Activated CD4-positive, alpha-beta T cell treated with anti-CD3 and anti-CD28 coated beads, Interleukin-2, amount 10 ng/mL, durations not matched to agents 24 days and 14 days (primary cell): ENCODE data around the gene JDP2. TPM values are rescaled to one million over a fixed set of nuclear protein-coding genes. Genes with fewer than 3 reads are reported as not detected.

ENCODE experiments used
- DNase-seq: peaks from one replicate; pipeline ENCODE4 v3.0.0; 2022
- H3K27ac Mint-ChIP-seq: one replicate; pipeline ENCODE4 v1.8.0; 2022; ENCODE audit warnings: mild to moderate bottlenecking, mixed read lengths
- H3K27me3 Mint-ChIP-seq: one replicate; pipeline ENCODE4 v1.8.0; 2022; ENCODE audit warnings: mixed read lengths
- H3K36me3 Mint-ChIP-seq: one replicate; pipeline ENCODE4 v1.8.0; 2022; ENCODE audit warnings: low read depth, mild to moderate bottlenecking, mixed read lengths
- H3K4me1 Mint-ChIP-seq: one replicate; pipeline ENCODE4 v1.8.0; 2021; ENCODE audit warnings: mixed read lengths
- H3K4me3 Mint-ChIP-seq: one replicate; pipeline ENCODE4 v1.8.0; 2022; ENCODE audit warnings: mild to moderate bottlenecking, moderate library complexity, mixed read lengths
- H3K9me3 Mint-ChIP-seq: one replicate; pipeline ENCODE4 v1.8.0; 2021; ENCODE audit warnings: mixed read lengths
- intact Hi-C: fragments of 100-400 bp; cut with micrococcal nuclease; formaldehyde crosslinking; loops from one replicate; pipeline ENCODE4 v1.15.1; 2023
- total RNA-seq: library from RNA; stranded (reverse); gene quantifications from 2 replicates; pipeline ENCODE4 v1.2.3, GENCODE V29; 2022

The JDP2 gene
- total RNA-seq, 1 donor from 2014 or later, result 1.1 TPM

- DNase-seq, result no peak
- intact Hi-C loops, result no loop called here
- peaks cover 16% of the 10 kb centered on the region for H3K4me1 Mint-ChIP-seq
- peaks cover 11% of the 10 kb centered on the region for H3K27me3 Mint-ChIP-seq
- no peak overlapping the region for H3K4me3 Mint-ChIP-seq
- no peak overlapping the region for H3K27ac Mint-ChIP-seq
- no peaks in the 10 kb centered on the region for H3K36me3 Mint-ChIP-seq
- no peaks in the 10 kb centered on the region for H3K9me3 Mint-ChIP-seq
These were observed 27.7 kb upstream of the JDP2 start for GRCh38 chr14:75399843-75400775.

- Mint-ChIP-seq H3K27me3 (peaks cover 7% of the 10 kb centered on the region), H3K27ac (no peak overlapping the region), H3K36me3 (no peaks in the 10 kb centered on the region), H3K4me3 (no peak overlapping the region), H3K4me1 (peaks cover 16% of the 10 kb centered on the region), H3K9me3 (no peaks in the 10 kb centered on the region)
- intact Hi-C loops, result no loop called here
- DNase-seq, result no peak
These were observed 26.5 kb upstream of the JDP2 start for GRCh38 chr14:75401361-75401760.

- Mint-ChIP-seq H3K4me1 (peaks cover 16% of the 10 kb centered on the region), H3K27ac (no peak overlapping the region), H3K27me3 (peaks cover 3% of the 10 kb centered on the region), H3K4me3 (no peak overlapping the region), H3K36me3 (no peaks in the 10 kb centered on the region), H3K9me3 (no peaks in the 10 kb centered on the region)
- DNase-seq, result no peak
- intact Hi-C loops, result no loop called here
These were observed 24.9 kb upstream of the JDP2 start for GRCh38 chr14:75402867-75403413.

GRCh38 chr14:75404847-75405246, 23.0 kb upstream of the JDP2 start:
- intact Hi-C loops, result no loop called here
- peaks cover 14% of the 10 kb centered on the region for H3K4me1 Mint-ChIP-seq
- no peaks in the 10 kb centered on the region for H3K9me3 Mint-ChIP-seq
- H3K27ac Mint-ChIP-seq, result no peak overlapping the region
- no peak for DNase-seq
- H3K4me3 Mint-ChIP-seq, result no peak overlapping the region
- H3K27me3 Mint-ChIP-seq, result peaks cover 1% of the 10 kb centered on the region
- no peaks in the 10 kb centered on the region for H3K36me3 Mint-ChIP-seq

GRCh38 chr14:75406102-75406501, 21.7 kb upstream of the JDP2 start:
- Mint-ChIP-seq H3K4me3 (no peak overlapping the region), H3K4me1 (peaks cover 4% of the 10 kb centered on the region), H3K9me3 (no peaks in the 10 kb centered on the region), H3K27ac (no peak overlapping the region), H3K36me3 (no peaks in the 10 kb centered on the region), H3K27me3 (peaks cover 1% of the 10 kb centered on the region)
- intact Hi-C loops, result no loop called here
- no peak for DNase-seq

GRCh38 chr14:75406856-75407255, 21.0 kb upstream of the JDP2 start:
- intact Hi-C loops, result no loop called here
- Mint-ChIP-seq H3K27ac (no peak overlapping the region), H3K36me3 (no peaks in the 10 kb centered on the region), H3K9me3 (no peaks in the 10 kb centered on the region), H3K27me3 (peaks cover 1% of the 10 kb centered on the region), H3K4me1 (no peaks in the 10 kb centered on the region), H3K4me3 (no peak overlapping the region)
- no peak for DNase-seq

- Mint-ChIP-seq H3K27me3 (peaks cover 1% of the 10 kb centered on the region), H3K4me3 (no peak overlapping the region), H3K36me3 (no peaks in the 10 kb centered on the region), H3K27ac (no peak overlapping the region), H3K4me1 (no peaks in the 10 kb centered on the region), H3K9me3 (peaks cover 4% of the 10 kb centered on the region)
- no peak for DNase-seq
- intact Hi-C loops, result no loop called here
These were observed 18.3 kb upstream of the JDP2 start for GRCh38 chr14:75409316-75410205.

- Mint-ChIP-seq H3K27me3 (no peaks in the 10 kb centered on the region), H3K27ac (no peak overlapping the region), H3K4me1 (no peaks in the 10 kb centered on the region), H3K4me3 (no peak overlapping the region), H3K36me3 (no peaks in the 10 kb centered on the region), H3K9me3 (peaks cover 4% of the 10 kb centered on the region)
- intact Hi-C loops, result no loop called here
- DNase-seq, result no peak
These were observed 16.6 kb upstream of the JDP2 start for GRCh38 chr14:75411214-75411540.

GRCh38 chr14:75413013-75413412, 14.8 kb upstream of the JDP2 start:
- Mint-ChIP-seq H3K4me3 (no peak overlapping the region), H3K36me3 (no peaks in the 10 kb centered on the region), H3K27ac (no peak overlapping the region), H3K9me3 (peaks cover 4% of the 10 kb centered on the region), H3K4me1 (peaks cover 1% of the 10 kb centered on the region), H3K27me3 (no peaks in the 10 kb centered on the region)
- DNase-seq, result no peak
- intact Hi-C loops, result no loop called here

GRCh38 chr14:75417674-75418073, 10.1 kb upstream of the JDP2 start:
- Mint-ChIP-seq H3K36me3 (no peaks in the 10 kb centered on the region), H3K9me3 (peaks cover 11% of the 10 kb centered on the region), H3K4me3 (no peak overlapping the region), H3K4me1 (peaks cover 25% of the 10 kb centered on the region), H3K27ac (no peak overlapping the region), H3K27me3 (no peaks in the 10 kb centered on the region)
- no peak for DNase-seq
- intact Hi-C loops, result loop anchor here (5.0 kb wide), 2 partner anchors 85 to 150 kb away; no protein-coding TSS in a partner anchor

GRCh38 chr14:75418850-75419768, 8.7 kb upstream of the JDP2 start:
- Mint-ChIP-seq H3K9me3 (peaks cover 13% of the 10 kb centered on the region), H3K27me3 (no peaks in the 10 kb centered on the region), H3K27ac (peak overlapping the region; percentile 66), H3K36me3 (no peaks in the 10 kb centered on the region), H3K4me1 (peaks cover 25% of the 10 kb centered on the region), H3K4me3 (peak overlapping the region; percentile 73)
- DNase-seq, result peak; percentile 87
- intact Hi-C loops, result loop anchor here (5.0 kb wide), 2 partner anchors 87 to 148 kb away; no protein-coding TSS in a partner anchor

- Mint-ChIP-seq H3K27me3 (peaks cover 10% of the 10 kb centered on the region), H3K27ac (no peak overlapping the region), H3K4me3 (no peak overlapping the region), H3K9me3 (peaks cover 19% of the 10 kb centered on the region), H3K36me3 (peaks cover 3% of the 10 kb centered on the region), H3K4me1 (peaks cover 37% of the 10 kb centered on the region)
- intact Hi-C loops, result no loop called here
- no peak for DNase-seq
These were observed 5.7 kb upstream of the JDP2 start for GRCh38 chr14:75422169-75422568.

- intact Hi-C loops, result no loop called here
These were observed 3.3 kb upstream of the JDP2 start for GRCh38 chr14:75424496-75424895.

More at GRCh38 chr14:75424496-75424895, 3.3 kb upstream of the JDP2 start:
- Mint-ChIP-seq H3K27ac (no peak overlapping the region), H3K27me3 (peaks cover 19% of the 10 kb centered on the region), H3K36me3 (peaks cover 3% of the 10 kb centered on the region), H3K9me3 (peaks cover 19% of the 10 kb centered on the region), H3K4me3 (no peak overlapping the region), H3K4me1 (peaks cover 25% of the 10 kb centered on the region)
- DNase-seq, result no peak
